Measurements from ENCODE around the gene ELN.

DNA sequence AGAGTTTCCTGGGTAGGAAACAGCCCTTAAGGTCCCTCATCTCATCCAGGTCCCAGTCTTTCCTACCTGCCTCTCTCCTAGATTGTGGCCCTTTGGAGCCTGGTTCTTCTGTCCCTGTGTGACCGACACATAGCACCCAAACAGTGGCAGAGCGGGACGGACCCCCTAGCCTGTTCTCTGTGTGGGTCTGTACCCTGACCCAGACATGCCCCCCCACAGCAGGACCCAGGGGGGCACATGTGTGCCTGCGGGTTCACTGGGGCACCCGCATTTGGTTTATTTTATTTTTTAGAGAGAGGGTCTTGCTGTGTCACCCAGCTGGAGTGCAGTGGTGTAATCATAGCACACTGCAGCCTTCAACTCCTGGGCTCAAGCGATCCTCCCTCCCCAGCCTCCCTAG lies 67.2 kb downstream of the ELN start:
- TF ChIP-seq ELF4 (IDR thresholded peaks at IDR 0.05) (no peak), NFRKB (IDR thresholded peaks at IDR 0.05) (no peak), FOXA1 (IDR thresholded peaks at IDR 0.05) (no peak), FOXK2 (IDR thresholded peaks at IDR 0.05) (no peak), SP1 (IDR thresholded peaks at IDR 0.05) (no peak)
- TF ChIP-seq, protein P1, sequence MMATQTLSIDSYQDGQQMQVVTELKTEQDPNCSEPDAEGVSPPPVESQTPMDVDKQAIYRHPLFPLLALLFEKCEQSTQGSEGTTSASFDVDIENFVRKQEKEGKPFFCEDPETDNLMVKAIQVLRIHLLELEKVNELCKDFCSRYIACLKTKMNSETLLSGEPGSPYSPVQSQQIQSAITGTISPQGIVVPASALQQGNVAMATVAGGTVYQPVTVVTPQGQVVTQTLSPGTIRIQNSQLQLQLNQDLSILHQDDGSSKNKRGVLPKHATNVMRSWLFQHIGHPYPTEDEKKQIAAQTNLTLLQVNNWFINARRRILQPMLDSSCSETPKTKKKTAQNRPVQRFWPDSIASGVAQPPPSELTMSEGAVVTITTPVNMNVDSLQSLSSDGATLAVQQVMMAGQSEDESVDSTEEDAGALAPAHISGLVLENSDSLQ (IDR thresholded peaks at IDR 0.05): no peak
